ENCODE results near the gene TPSAB1.
"Not testable (repeated sequence)": the region's sequence is repeated elsewhere in the genome, so short reads cannot be mapped to it uniquely, and the experiment has no call there.

GRCh38 chr16:1232049-1232748, 8.3 kb upstream of the TPSAB1 start:
- TF ChIP-seq CTCF, POLR2A (IDR thresholded peaks at IDR 0.05): not testable (repeated sequence)

All from uterus (tissue), 2 donors.